HEK293 (cell line): ENCODE results near the gene DEDD2.

Experiments
- CTCF ChIA-PET: fragments of 350-600 bp; formaldehyde crosslinking; extraction: SDS; loops from one replicate; lab custom pipeline; 2021; ENCODE audit warnings: antibody characterized with exemption; lab: Yijun Ruan, JAX
- POLR2A ChIA-PET: fragments of 300-600 bp; formaldehyde crosslinking; extraction: SDS; loops from one replicate; lab custom pipeline; 2020; ENCODE audit warnings: antibody characterized with exemption, inconsistent platforms; lab: Yijun Ruan, JAX
- H3K27ac ChIP-seq: fragments of 200-500 bp; sonication (Bioruptor generic); 2 replicates; pipeline ENCODE4 v1.5.1; 2014; ENCODE audit warnings: low read depth, low read length, control low read depth, inconsistent platforms; ENCODE audit errors: extremely low read depth
- H3K36me3 ChIP-seq, 2 experiments: fragments of 200-500 bp in 1 of 2; sonication (Bioruptor generic) in 1 of 2; 1 replicate in 1 of 2; 2 replicates in 1 of 2; pipeline ENCODE4 v1.5.1; 2014 to 2017; ENCODE audit warnings: inconsistent platforms in 2 of 2, low read length in 2 of 2; ENCODE audit not compliant: control insufficient read depth in 2 of 2, insufficient read depth in 1 of 2
- H3K4me1 ChIP-seq: fragments of 200-500 bp; sonication (Bioruptor generic); 2 replicates; pipeline ENCODE4 v1.5.1; 2014; ENCODE audit warnings: mild to moderate bottlenecking, low read length, inconsistent platforms; ENCODE audit not compliant: control insufficient read depth, insufficient read depth
- H3K4me3 ChIP-seq: 2 replicates; pipeline ENCODE4 v1.5.1; 2011; ENCODE audit warnings: low read depth, mild to moderate bottlenecking, control low read depth, low read length, moderate library complexity
- H3K9me3 ChIP-seq: fragments of 200-500 bp; sonication (Bioruptor generic); 2 replicates; pipeline ENCODE4 v1.5.1; 2014; ENCODE audit warnings: low read depth, low read length, inconsistent platforms; ENCODE audit not compliant: control insufficient read depth, insufficient read depth
- AEBP2 ChIP-seq: fragments of 450-650 bp; formaldehyde crosslinking; IDR thresholded peaks from 2 replicates; pipeline ENCODE4 v1.5.1; 2016; ENCODE audit warnings: missing biosample characterization, missing genetic modification characterization, borderline replicate concordance
- EGR2 ChIP-seq: fragments of 450-650 bp; formaldehyde crosslinking; IDR thresholded peaks from 2 replicates; pipeline ENCODE4 v1.5.1; 2016; ENCODE audit warnings: low read depth, missing biosample characterization, missing genetic modification characterization
- ELK4 ChIP-seq: IDR thresholded peaks from 2 replicates; pipeline ENCODE4 v1.6.1; 2011; ENCODE audit warnings: mild to moderate bottlenecking, low read depth, low read length, borderline replicate concordance
- GLIS2 ChIP-seq: fragments of 450-650 bp; formaldehyde crosslinking; IDR thresholded peaks from 2 replicates; pipeline ENCODE4 v1.5.1; 2016; ENCODE audit warnings: missing biosample characterization, missing genetic modification characterization
- MEIS1 ChIP-seq: sonication (generic); formaldehyde crosslinking; IDR thresholded peaks from 2 replicates; pipeline ENCODE4 v1.8.1; 2022; ENCODE audit warnings: missing genetic modification reagents, mild to moderate bottlenecking, borderline replicate concordance
- SCRT2 ChIP-seq: fragments of 450-650 bp; formaldehyde crosslinking; IDR thresholded peaks from 2 replicates; pipeline ENCODE4 v1.5.1; 2016; ENCODE audit warnings: missing biosample characterization, missing genetic modification characterization
- SP3 ChIP-seq: fragments of 450-650 bp; formaldehyde crosslinking; IDR thresholded peaks from 2 replicates; pipeline ENCODE4 v1.5.1; 2016; ENCODE audit warnings: missing biosample characterization, missing genetic modification characterization
- SP7 ChIP-seq: fragments of 450-650 bp; formaldehyde crosslinking; IDR thresholded peaks from 2 replicates; pipeline ENCODE4 v1.5.1; 2016; ENCODE audit warnings: missing biosample characterization, missing genetic modification characterization
- TCF7L2 ChIP-seq: IDR thresholded peaks from 2 replicates; pipeline ENCODE4 v1.6.1; 2011; ENCODE audit warnings: low read depth, mild to moderate bottlenecking, inconsistent platforms, low read length, moderate library complexity, borderline replicate concordance
- WT1 ChIP-seq: fragments of 450-650 bp; formaldehyde crosslinking; IDR thresholded peaks from 2 replicates; pipeline ENCODE4 v1.5.1; 2016; ENCODE audit warnings: missing biosample characterization, missing genetic modification characterization
- YY1 ChIP-seq: fragments of 450-650 bp; formaldehyde crosslinking; IDR thresholded peaks from 2 replicates; pipeline ENCODE4 v1.5.1; 2018; ENCODE audit warnings: missing biosample characterization, missing genetic modification characterization
- ZBTB8A ChIP-seq: fragments of 450-650 bp; formaldehyde crosslinking; IDR thresholded peaks from 2 replicates; pipeline ENCODE4 v1.5.1; 2016; ENCODE audit warnings: missing biosample characterization, missing genetic modification characterization
- ZFHX2 ChIP-seq: fragments of 450-650 bp; formaldehyde crosslinking; conservative IDR thresholded peaks from 2 replicates; pipeline ENCODE4 v1.5.1; 2016; ENCODE audit warnings: missing biosample characterization, missing genetic modification characterization
- ZFP69B ChIP-seq: fragments of 450-650 bp; formaldehyde crosslinking; IDR thresholded peaks from 2 replicates; pipeline ENCODE4 v1.5.1; 2016; ENCODE audit warnings: missing biosample characterization, missing genetic modification characterization
- ZNF132 ChIP-seq: fragments of 450-650 bp; formaldehyde crosslinking; IDR thresholded peaks from 2 replicates; pipeline ENCODE4 v1.5.1; 2017; ENCODE audit warnings: missing biosample characterization, missing genetic modification characterization, borderline replicate concordance
- ZNF184 ChIP-seq: fragments of 450-650 bp; IDR thresholded peaks from 2 replicates; pipeline ENCODE4 v1.5.1; 2018; ENCODE audit warnings: missing biosample characterization, mild to moderate bottlenecking, missing genetic modification characterization
- ZNF514 ChIP-seq: fragments of 450-650 bp; formaldehyde crosslinking; IDR thresholded peaks from 2 replicates; pipeline ENCODE4 v1.5.1; 2016; ENCODE audit warnings: missing biosample characterization, missing genetic modification characterization
- ZNF600 ChIP-seq: fragments of 450-650 bp; formaldehyde crosslinking; IDR thresholded peaks from 2 replicates; pipeline ENCODE4 v1.5.1; 2016; ENCODE audit warnings: missing biosample characterization, missing genetic modification characterization
- ZNF621 ChIP-seq: fragments of 450-650 bp; formaldehyde crosslinking; IDR thresholded peaks from 2 replicates; pipeline ENCODE4 v1.5.1; 2017; ENCODE audit warnings: missing biosample characterization, missing genetic modification characterization
- ZNF623 ChIP-seq: fragments of 450-650 bp; formaldehyde crosslinking; IDR thresholded peaks from 2 replicates; pipeline ENCODE4 v1.5.1; 2016; ENCODE audit warnings: missing biosample characterization, missing genetic modification characterization
- ZNF624 ChIP-seq: fragments of 450-650 bp; formaldehyde crosslinking; IDR thresholded peaks from 2 replicates; pipeline ENCODE4 v1.5.1; 2017; ENCODE audit warnings: missing biosample characterization, missing genetic modification characterization
- ZNF654 ChIP-seq: fragments of 450-650 bp; formaldehyde crosslinking; IDR thresholded peaks from 2 replicates; pipeline ENCODE4 v1.5.1; 2016; ENCODE audit warnings: low read depth, missing biosample characterization, missing genetic modification characterization
- ZNF660 ChIP-seq: fragments of 450-650 bp; IDR thresholded peaks from 2 replicates; pipeline ENCODE4 v1.5.1; 2018; ENCODE audit warnings: missing biosample characterization, mild to moderate bottlenecking, missing genetic modification characterization
- ZNF677 ChIP-seq: fragments of 450-650 bp; IDR thresholded peaks from 2 replicates; pipeline ENCODE4 v1.5.0; 2018; ENCODE audit warnings: missing biosample characterization, mild to moderate bottlenecking, missing genetic modification characterization, moderate library complexity
- ZNF704 ChIP-seq: fragments of 450-650 bp; formaldehyde crosslinking; IDR thresholded peaks from 2 replicates; pipeline ENCODE4 v1.5.1; 2016; ENCODE audit warnings: missing biosample characterization, missing genetic modification characterization
- ZNF768 ChIP-seq: fragments of 450-650 bp; formaldehyde crosslinking; IDR thresholded peaks from 2 replicates; pipeline ENCODE4 v1.5.1; 2018; ENCODE audit warnings: missing biosample characterization, mild to moderate bottlenecking, missing genetic modification characterization
- ZNF776 ChIP-seq: fragments of 450-650 bp; formaldehyde crosslinking; IDR thresholded peaks from 2 replicates; pipeline ENCODE4 v1.5.0; 2017; ENCODE audit warnings: missing biosample characterization, missing genetic modification characterization, borderline replicate concordance
- ZNF792 ChIP-seq: fragments of 450-650 bp; formaldehyde crosslinking; IDR thresholded peaks from 2 replicates; pipeline ENCODE4 v1.5.1; 2016; ENCODE audit warnings: missing biosample characterization, missing genetic modification characterization
- ZSCAN16 ChIP-seq: fragments of 450-650 bp; formaldehyde crosslinking; IDR thresholded peaks from 2 replicates; pipeline ENCODE4 v1.5.1; 2016; ENCODE audit warnings: missing biosample characterization, missing genetic modification characterization
- ZSCAN23 ChIP-seq: fragments of 450-650 bp; formaldehyde crosslinking; IDR thresholded peaks from 2 replicates; pipeline ENCODE4 v1.5.1; 2016; ENCODE audit warnings: missing biosample characterization, missing genetic modification characterization

DEDD2 gene

GRCh38 chr19:42206871-42207755, 10.4 kb downstream of the DEDD2 start (continued):
- TF ChIP-seq ZNF768 (tag by site-specific recombination) (no peak), SCRT2 (tag by site-specific recombination) (no peak), ZNF776 (no peak), ZNF704 (tag by site-specific recombination) (no peak), ZNF677 (tag by site-specific recombination) (no peak), ZNF621 (tag by site-specific recombination) (no peak), ZFP69B (tag by site-specific recombination) (no peak), ZNF514 (no peak), ZSCAN16 (tag by site-specific recombination) (no peak), ZNF792 (no peak), EGR2 (tag by site-specific recombination) (peak; percentile 73), ZNF132 (tag by site-specific recombination) (no peak), AEBP2 (tag by site-specific recombination) (no peak), ZNF600 (0 out of 2 replicates have a peak, but pooled peaks have one; percentile 21), TCF7L2 (no peak), ZNF184 (tag by site-specific recombination) (no peak), MEIS1 (CRISPR knock-in tag) (no peak), ZNF624 (tag by site-specific recombination) (no peak)

- ChIA-PET CTCF (interaction anchor here (1.2 to 1.6 kb wide), 2 partner anchors 18 to 170 kb away, joined by 3 to 4 read pairs; no protein-coding TSS in a partner anchor), POLR2A (no interaction called here)
- peak; percentile 58; the same call in 1 of the 2 replicates for TF ChIP-seq EGR2 (tag by site-specific recombination)
- TF ChIP-seq GLIS2 (tag by site-specific recombination) = no peak
- no peak for TF ChIP-seq ZNF623 (tag by site-specific recombination)
- TF ChIP-seq ZBTB8A (tag by site-specific recombination) = no peak
- TF ChIP-seq ZNF654 (tag by site-specific recombination) = no peak
- no peak for TF ChIP-seq ELK4
- TF ChIP-seq SP7 = no peak
- no peak for TF ChIP-seq WT1 (tag by site-specific recombination)
- TF ChIP-seq ZFHX2 (tag by site-specific recombination) = peak; percentile 53
- no peak for TF ChIP-seq YY1
- no peak for TF ChIP-seq ZNF660 (tag by site-specific recombination)
- TF ChIP-seq SP3 (tag by site-specific recombination) = no peak
- no peak for TF ChIP-seq ZSCAN23
- no peaks in the 10 kb centered on the region for H3K9me3 ChIP-seq
- no peaks in the 10 kb centered on the region for H3K4me1 ChIP-seq
- H3K27ac ChIP-seq = no peak overlapping the region
- H3K4me3 ChIP-seq = no peak overlapping the region
- H3K36me3 ChIP-seq = peaks cover 87 to 98% of the 10 kb centered on the region in 2 experiments
Observed at GRCh38 chr19:42204664-42205063, 12.8 kb downstream of the DEDD2 start.
